GM12878 (cell line): ENCODE results near the gene NCF2. TPM values are rescaled to one million over a fixed set of nuclear protein-coding genes. Genes with fewer than 3 reads are reported as not detected.

ENCODE experiments used
- ATAC-seq: fragments of 200-7000 bp; cut with Tn5 transposase; 3 replicates; pipeline ENCODE4 v1.9.1; 2020; ENCODE audit warnings: mild to moderate bottlenecking, moderate library complexity
- BruUV-seq: library from RNA; stranded (reverse); fragments of 400-500 nt; replicated peaks from 2 replicates; lab custom pipeline; 2021; lab: Mats Ljungman, UMichigan
- CTCF ChIA-PET: fragments of 300-600 bp; sonication (Branson Sonifier 250); formaldehyde crosslinking; extraction: SDS; loops from one replicate; lab custom pipeline; 2021; ENCODE audit warnings: inconsistent platforms; lab: Yijun Ruan, JAX
- POLR2A ChIA-PET: fragments of 350-600 bp; formaldehyde crosslinking; extraction: SDS; loops from one replicate; lab custom pipeline; 2021; ENCODE audit warnings: inconsistent platforms; lab: Charles Lee
- RAD21 ChIA-PET: fragments of 300-600 bp; sonication (Branson Sonifier 250); formaldehyde crosslinking; loops from one replicate; lab custom pipeline; 2023; ENCODE audit warnings: antibody characterized with exemption; ENCODE audit not compliant: unreplicated experiment; lab: Charles Lee
- SMC1A ChIA-PET: fragments of 300-600 bp; sonication (Branson Sonifier 250); formaldehyde crosslinking; loops from one replicate; lab custom pipeline; 2023; ENCODE audit not compliant: unreplicated experiment, uncharacterized antibody; lab: Charles Lee
- DNase-seq: peaks from one replicate; pipeline ENCODE4 v3.0.0-alpha.2; 2011; ENCODE audit warnings: low read depth, low spot score
- FAIRE-seq: peaks from 3 replicates; lab custom pipeline; 2011; peaks lifted over from hg19 to GRCh38; lab: Jason Lieb, UNC
- H2AFZ ChIP-seq: 2 replicates; pipeline ENCODE4 v1.6.0; 2011; ENCODE audit warnings: low read depth, low read length, control low read depth; ENCODE audit not compliant: control insufficient read depth
- H3K27ac ChIP-seq: 2 replicates; pipeline ENCODE4 v1.5.1; 2011; ENCODE audit warnings: control low read depth; ENCODE audit not compliant: control insufficient read depth, insufficient read depth
- H3K27me3 ChIP-seq, 2 experiments: replicated peaks in 1 of 2; 2 replicates each; pipeline versions ENCODE4 v1.6.0 to v1.6.1; 2011; ENCODE audit warnings: low read length in 1 of 2; ENCODE audit not compliant: control insufficient read depth in 2 of 2, insufficient read depth in 2 of 2
- H3K36me3 ChIP-seq, 2 experiments: 2 replicates each; pipeline ENCODE4 v1.5.1; 2011; ENCODE audit warnings: low read length in 1 of 2; ENCODE audit not compliant: control insufficient read depth in 2 of 2, insufficient read depth in 2 of 2
- H3K4me1 ChIP-seq: 2 replicates; pipeline ENCODE4 v1.6.1; 2011; ENCODE audit warnings: mild to moderate bottlenecking, low read length, moderate library complexity, mixed read lengths; ENCODE audit not compliant: control insufficient read depth, insufficient read depth
- H3K4me2 ChIP-seq: 2 replicates; pipeline ENCODE4 v1.6.0; 2011; ENCODE audit warnings: control low read depth; ENCODE audit not compliant: control insufficient read depth, insufficient read depth
- H3K4me3 ChIP-seq: fragments of 200-600 bp; sonication (generic); 2 replicates; pipeline ENCODE4 v1.5.1; 2016
- H3K79me2 ChIP-seq: 2 replicates; pipeline ENCODE4 v1.6.0; 2011; ENCODE audit warnings: low read length; ENCODE audit not compliant: control insufficient read depth, insufficient read depth
- H3K9ac ChIP-seq: 2 replicates; pipeline ENCODE4 v1.8.0; 2011; ENCODE audit warnings: low read length, control low read depth, mixed read lengths; ENCODE audit not compliant: control insufficient read depth, insufficient read depth
- H3K9me3 ChIP-seq: replicated peaks from 3 replicates; pipeline ENCODE4 v1.5.1; 2011; ENCODE audit warnings: mild to moderate bottlenecking, low read length; ENCODE audit not compliant: control insufficient read depth, insufficient read depth
- H4K20me1 ChIP-seq: 2 replicates; pipeline ENCODE4 v1.6.0; 2011; ENCODE audit not compliant: control insufficient read depth, insufficient read depth
- FOXM1 ChIP-seq: IDR thresholded peaks from 2 replicates; pipeline ENCODE4 v1.6.1; 2012; ENCODE audit warnings: low read depth, mild to moderate bottlenecking, inconsistent platforms, low read length, moderate library complexity
- HDGF ChIP-seq: fragments of 450-650 bp; IDR thresholded peaks from 2 replicates; pipeline ENCODE4 v1.6.1; 2016; ENCODE audit warnings: antibody characterized with exemption
- PAX5 ChIP-seq: IDR thresholded peaks from 2 replicates; pipeline ENCODE4 v1.6.1; 2011; ENCODE audit warnings: low read depth, low read length, borderline replicate concordance
- PBX3 ChIP-seq: IDR thresholded peaks from 2 replicates; pipeline ENCODE4 v1.6.1; 2011; ENCODE audit warnings: mild to moderate bottlenecking, low read depth, low read length, moderate library complexity; ENCODE audit not compliant: insufficient replicate concordance
- PKNOX1 ChIP-seq: fragments of 450-650 bp; IDR thresholded peaks from 2 replicates; pipeline ENCODE4 v1.6.1; 2016; ENCODE audit warnings: mild to moderate bottlenecking
- PRDM15 ChIP-seq: fragments of 450-650 bp; formaldehyde crosslinking; IDR thresholded peaks from 2 replicates; pipeline ENCODE4 v1.4.0; 2020; ENCODE audit warnings: mild to moderate bottlenecking, moderate library complexity
- SIX5 ChIP-seq: IDR thresholded peaks from 2 replicates; pipeline ENCODE4 v1.6.1; 2011; ENCODE audit warnings: mild to moderate bottlenecking, low read depth, low read length, moderate library complexity; ENCODE audit not compliant: severe bottlenecking
- STAT1 ChIP-seq: fragments of 450-650 bp; conservative IDR thresholded peaks from 2 replicates; pipeline ENCODE4 v1.6.1; 2014; ENCODE audit warnings: antibody characterized with exemption, mild to moderate bottlenecking
- WGBS: methylation state at CpG from one replicate; pipeline ENCODE4 v1.1.6; 2016; ENCODE audit warnings: low lambda C conversion rate; ENCODE audit not compliant: insufficient replicate concordance, insufficient coverage; ENCODE audit errors: missing lambda C conversion rate; 5-methylcytosine and 5-hydroxymethylcytosine counted together
- in situ Hi-C: fragments of 300-500 bp; cut with MboI; formaldehyde crosslinking; loops from 9 replicates; pipeline ENCODE4 v1.14.3; 2018; ENCODE audit warnings: mixed read lengths
- intact Hi-C: fragments of 100-400 bp; cut with micrococcal nuclease; formaldehyde crosslinking; loops from one replicate; pipeline ENCODE4 v1.14.2; 2022; ENCODE audit not compliant: unreplicated experiment
- polyA plus RNA-seq, 11 experiments: library from polyadenylated mRNA; depleted of rRNA in 4 of 11; unstranded in 6 of 11; stranded (reverse) in 5 of 11; fragments of >200 nt; fragmentation: Nextera tagmentation in 4 of 11; fragmentation: Illumina TruSeq in 1 of 11; extraction: Ambion mirVana in 4 of 11; extraction: Trizol in 1 of 11; gene quantifications; 1 replicate in 1 of 11; 2 replicates in 10 of 11; pipeline versions ENCODE4 v1.2.1 to v1.2.3, GENCODE V29; 2011 to 2016; ENCODE audit warnings: inconsistent platforms in 2 of 11, missing spikeins in 2 of 11, low read depth in 1 of 11
- total RNA-seq, 4 experiments: library from RNA; depleted of rRNA in 3 of 4; stranded (reverse); fragments of >200 nt in 3 of 4; fragmentation: Illumina TruSeq in 1 of 4; extraction: Trizol in 1 of 4; gene quantifications; 2 replicates each; pipeline versions ENCODE4 v1.2.1 to v1.2.3, GENCODE V29; 2013 to 2021
- TF ChIP-seq, protein P1 (sequence below): fragments of 450-650 bp; IDR thresholded peaks from 2 replicates; pipeline ENCODE4 v1.6.1; 2017; ENCODE audit warnings: borderline replicate concordance
- TF ChIP-seq, protein P2 (sequence below): fragments of 450-650 bp; conservative IDR thresholded peaks from 2 replicates; pipeline ENCODE4 v1.6.1; 2017; ENCODE audit warnings: mild to moderate bottlenecking, moderate library complexity
- TF ChIP-seq, protein P3 (sequence below), 3 experiments: IDR thresholded peaks in 2 of 3; conservative IDR thresholded peaks in 1 of 3; 2 replicates each; pipeline ENCODE4 v1.5.1; 2011; ENCODE audit warnings: low read depth in 3 of 3, low read length in 3 of 3, mild to moderate bottlenecking in 3 of 3, control low read depth in 2 of 3, moderate library complexity in 2 of 3, inconsistent platforms in 1 of 3, mixed read lengths in 1 of 3; ENCODE audit not compliant: control insufficient read depth in 2 of 3, insufficient read depth in 1 of 3; ENCODE audit errors: extremely low read depth in 1 of 3

The NCF2 gene
- total and polyA plus RNA-seq, 10 of the 15 experiments (the other 5 are each of a cell fraction or from before 2014, with no cell fraction given) = 31.4 to 256 (median 77.1) TPM

- intact Hi-C loops (loop anchor here (5.0 kb wide), 1 partner anchor 240 kb away; no protein-coding TSS in a partner anchor), in situ Hi-C loops (no loop called here)
- H4K20me1 ChIP-seq = no peaks in the 10 kb centered on the region
- DNase-seq (no peak), FAIRE-seq (no peak), ATAC-seq (peak; percentile 5)
- no peaks in the 10 kb centered on the region for H3K36me3 ChIP-seq
- H2AFZ ChIP-seq = no peak overlapping the region
- POLR2A ChIA-PET = interaction anchor here (1.1 to 9.4 kb wide), 2 partner anchors 10 to 49 kb away, joined by 3 to 199 read pairs; partner anchors contain the start of gene NCF2
- H3K27ac ChIP-seq = no peak overlapping the region
- CTCF ChIA-PET = interaction anchor here (0.8 to 9.8 kb wide), 4 partner anchors 12 to 124 kb away, joined by 3 to 152 read pairs (median 4); partner anchors contain the start of gene NCF2
- H3K9me3 ChIP-seq = no peaks in the 10 kb centered on the region; the same call in 1 of the 3 replicates
- RAD21 ChIA-PET = interaction anchor here (0.6 to 8.5 kb wide), 5 partner anchors 12 to 296 kb away, joined by 3 to 188 read pairs (median 3); partner anchors contain the start of gene NCF2
- SMC1A ChIA-PET = interaction anchor here (0.9 to 12.6 kb wide), 6 partner anchors 12 to 56 kb away, joined by 3 to 363 read pairs (median 4); partner anchors contain the start of gene NCF2
- 94% methylated on average over 1 of the region's 1 CpG for WGBS
- H3K4me2 ChIP-seq = no peak overlapping the region
- no peak overlapping the region for H3K9ac ChIP-seq
- H3K4me3 ChIP-seq = no peak overlapping the region
- no TSS peak for BruUV-seq
- H3K27me3 ChIP-seq = no peaks in the 10 kb centered on the region
- no peaks in the 10 kb centered on the region for H3K79me2 ChIP-seq
- H3K4me1 ChIP-seq = peaks cover 58% of the 10 kb centered on the region
- TF ChIP-seq, protein P1, sequence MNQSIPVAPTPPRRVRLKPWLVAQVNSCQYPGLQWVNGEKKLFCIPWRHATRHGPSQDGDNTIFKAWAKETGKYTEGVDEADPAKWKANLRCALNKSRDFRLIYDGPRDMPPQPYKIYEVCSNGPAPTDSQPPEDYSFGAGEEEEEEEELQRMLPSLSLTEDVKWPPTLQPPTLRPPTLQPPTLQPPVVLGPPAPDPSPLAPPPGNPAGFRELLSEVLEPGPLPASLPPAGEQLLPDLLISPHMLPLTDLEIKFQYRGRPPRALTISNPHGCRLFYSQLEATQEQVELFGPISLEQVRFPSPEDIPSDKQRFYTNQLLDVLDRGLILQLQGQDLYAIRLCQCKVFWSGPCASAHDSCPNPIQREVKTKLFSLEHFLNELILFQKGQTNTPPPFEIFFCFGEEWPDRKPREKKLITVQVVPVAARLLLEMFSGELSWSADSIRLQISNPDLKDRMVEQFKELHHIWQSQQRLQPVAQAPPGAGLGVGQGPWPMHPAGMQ = no peak
- TF ChIP-seq STAT1 = no peak
- TF ChIP-seq PBX3 = peak; percentile 60
- TF ChIP-seq PAX5 = no peak
- no peak for TF ChIP-seq HDGF
- peak; percentile 82 for TF ChIP-seq PKNOX1
- no peak for TF ChIP-seq FOXM1
- TF ChIP-seq, protein P2, sequence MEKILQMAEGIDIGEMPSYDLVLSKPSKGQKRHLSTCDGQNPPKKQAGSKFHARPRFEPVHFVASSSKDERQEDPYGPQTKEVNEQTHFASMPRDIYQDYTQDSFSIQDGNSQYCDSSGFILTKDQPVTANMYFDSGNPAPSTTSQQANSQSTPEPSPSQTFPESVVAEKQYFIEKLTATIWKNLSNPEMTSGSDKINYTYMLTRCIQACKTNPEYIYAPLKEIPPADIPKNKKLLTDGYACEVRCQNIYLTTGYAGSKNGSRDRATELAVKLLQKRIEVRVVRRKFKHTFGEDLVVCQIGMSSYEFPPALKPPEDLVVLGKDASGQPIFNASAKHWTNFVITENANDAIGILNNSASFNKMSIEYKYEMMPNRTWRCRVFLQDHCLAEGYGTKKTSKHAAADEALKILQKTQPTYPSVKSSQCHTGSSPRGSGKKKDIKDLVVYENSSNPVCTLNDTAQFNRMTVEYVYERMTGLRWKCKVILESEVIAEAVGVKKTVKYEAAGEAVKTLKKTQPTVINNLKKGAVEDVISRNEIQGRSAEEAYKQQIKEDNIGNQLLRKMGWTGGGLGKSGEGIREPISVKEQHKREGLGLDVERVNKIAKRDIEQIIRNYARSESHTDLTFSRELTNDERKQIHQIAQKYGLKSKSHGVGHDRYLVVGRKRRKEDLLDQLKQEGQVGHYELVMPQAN = no peak
- TF ChIP-seq, protein P3, sequence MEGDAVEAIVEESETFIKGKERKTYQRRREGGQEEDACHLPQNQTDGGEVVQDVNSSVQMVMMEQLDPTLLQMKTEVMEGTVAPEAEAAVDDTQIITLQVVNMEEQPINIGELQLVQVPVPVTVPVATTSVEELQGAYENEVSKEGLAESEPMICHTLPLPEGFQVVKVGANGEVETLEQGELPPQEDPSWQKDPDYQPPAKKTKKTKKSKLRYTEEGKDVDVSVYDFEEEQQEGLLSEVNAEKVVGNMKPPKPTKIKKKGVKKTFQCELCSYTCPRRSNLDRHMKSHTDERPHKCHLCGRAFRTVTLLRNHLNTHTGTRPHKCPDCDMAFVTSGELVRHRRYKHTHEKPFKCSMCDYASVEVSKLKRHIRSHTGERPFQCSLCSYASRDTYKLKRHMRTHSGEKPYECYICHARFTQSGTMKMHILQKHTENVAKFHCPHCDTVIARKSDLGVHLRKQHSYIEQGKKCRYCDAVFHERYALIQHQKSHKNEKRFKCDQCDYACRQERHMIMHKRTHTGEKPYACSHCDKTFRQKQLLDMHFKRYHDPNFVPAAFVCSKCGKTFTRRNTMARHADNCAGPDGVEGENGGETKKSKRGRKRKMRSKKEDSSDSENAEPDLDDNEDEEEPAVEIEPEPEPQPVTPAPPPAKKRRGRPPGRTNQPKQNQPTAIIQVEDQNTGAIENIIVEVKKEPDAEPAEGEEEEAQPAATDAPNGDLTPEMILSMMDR (IDR thresholded peaks at IDR 0.05 in 2 of 3, conservative IDR thresholded peaks at IDR 0.05 in 1 of 3; ENCODE audit: control insufficient read depth in 2 of 3, extremely low read depth in 1 of 3, insufficient read depth in 1 of 3, low read depth in 3 of 3, low read length in 3 of 3) = no peak
- TF ChIP-seq PRDM15 (CRISPR knock-in tag) = no peak
- TF ChIP-seq SIX5 = no peak
Observed at GRCh38 chr1:183602510-183602909, 12.3 kb upstream of the NCF2 start.
